HG02970 (cell line): ENCODE measurements around the gene FZD4.
"Not testable (repeated sequence)": the region's sequence is repeated elsewhere in the genome, so short reads cannot be mapped to it uniquely, and the experiment has no call there.

Experiments
- ATAC-seq: cut with Tn5 transposase; IDR thresholded peaks from one replicate; pipeline ENCODE4 v1.9.1; 2021; ENCODE audit warnings: mild to moderate bottlenecking, moderate library complexity, moderate number of reproducible peaks; ENCODE audit not compliant: unreplicated experiment, low FRiP score

FZD4 gene

DNA sequence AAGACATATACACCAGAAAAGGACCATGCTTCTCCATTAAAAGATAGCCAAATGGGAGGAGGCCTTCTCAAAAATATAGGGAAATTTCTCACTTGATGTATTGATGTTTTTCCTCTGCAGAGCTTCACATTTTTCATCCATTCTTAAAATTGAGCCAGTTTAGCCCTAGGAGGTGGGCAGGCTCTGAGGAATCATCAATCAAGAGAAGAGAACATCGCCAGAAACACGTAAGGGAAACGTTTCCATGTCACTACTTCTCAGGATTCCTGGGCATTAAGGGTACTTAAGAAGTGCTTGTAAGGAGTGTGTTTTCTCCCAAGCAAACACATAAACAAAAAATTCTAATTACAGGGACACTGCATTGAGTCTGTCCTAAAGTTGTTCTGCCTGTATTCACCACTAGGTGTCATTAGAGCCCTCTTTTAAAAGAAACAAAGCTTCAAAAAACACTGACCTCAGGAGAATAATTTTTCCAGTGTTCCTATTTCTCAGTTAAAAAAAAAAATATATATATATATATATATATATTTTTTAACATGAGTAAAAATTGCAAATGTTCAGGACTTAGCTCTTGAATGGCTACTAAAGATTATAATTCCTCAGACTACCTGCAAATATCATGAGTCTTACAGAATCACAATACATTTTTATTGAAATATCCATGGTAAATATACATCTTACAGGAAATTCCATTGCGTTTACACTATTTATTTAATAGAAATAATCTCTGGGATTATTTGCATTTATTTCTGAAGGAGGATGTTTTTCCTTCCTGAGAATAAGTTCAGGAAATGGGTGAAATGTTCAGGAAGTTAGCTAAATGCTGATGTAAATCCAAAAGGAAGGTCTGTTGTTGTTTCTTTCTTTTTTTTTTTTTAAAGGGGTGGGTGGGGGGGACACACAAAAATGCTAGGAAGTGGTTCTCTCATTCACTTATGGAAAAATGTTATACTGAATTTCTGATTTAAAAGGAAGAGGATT lies 16.0 kb downstream of the FZD4 start:
- ATAC-seq = no peak

- ATAC-seq = no peak
Observed at GRCh38 chr11:86938203-86938899, 16.8 kb downstream of the FZD4 start.

DNA sequence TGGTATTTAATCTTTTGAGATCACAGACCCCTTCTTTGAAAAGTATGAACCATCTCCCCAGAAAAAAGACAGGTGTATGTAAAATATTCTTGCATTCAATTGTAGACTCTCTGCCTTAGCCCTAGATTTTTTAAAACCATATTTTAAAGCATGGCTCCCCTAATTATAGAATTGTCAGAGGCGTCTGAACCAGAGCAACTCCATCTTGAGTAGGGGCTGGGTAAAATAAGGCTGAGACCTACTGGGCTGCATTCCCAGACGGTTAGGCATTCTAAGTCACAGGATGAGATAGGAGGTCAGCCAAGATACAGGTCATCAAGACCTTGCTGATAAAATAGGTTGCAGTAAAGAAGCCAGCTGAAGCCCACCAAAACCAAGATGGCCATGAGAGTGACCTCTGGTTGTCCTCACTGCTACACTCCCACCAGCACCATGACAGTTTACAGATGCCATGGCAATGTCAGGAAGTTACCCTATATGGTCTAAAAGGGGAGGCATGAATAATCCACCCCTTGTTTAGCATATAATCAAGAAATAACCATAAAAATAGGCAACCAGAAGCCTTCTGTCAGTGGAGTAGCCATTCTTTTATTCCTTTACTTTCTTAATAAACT lies 17.9 kb downstream of the FZD4 start:
- not testable (repeated sequence) for ATAC-seq

GRCh38 chr11:86934926-86935579 lies 20.1 kb downstream of the FZD4 start:
- no peak for ATAC-seq

GRCh38 chr11:86934582-86934900 lies 20.7 kb downstream of the FZD4 start:
- ATAC-seq = no peak

DNA sequence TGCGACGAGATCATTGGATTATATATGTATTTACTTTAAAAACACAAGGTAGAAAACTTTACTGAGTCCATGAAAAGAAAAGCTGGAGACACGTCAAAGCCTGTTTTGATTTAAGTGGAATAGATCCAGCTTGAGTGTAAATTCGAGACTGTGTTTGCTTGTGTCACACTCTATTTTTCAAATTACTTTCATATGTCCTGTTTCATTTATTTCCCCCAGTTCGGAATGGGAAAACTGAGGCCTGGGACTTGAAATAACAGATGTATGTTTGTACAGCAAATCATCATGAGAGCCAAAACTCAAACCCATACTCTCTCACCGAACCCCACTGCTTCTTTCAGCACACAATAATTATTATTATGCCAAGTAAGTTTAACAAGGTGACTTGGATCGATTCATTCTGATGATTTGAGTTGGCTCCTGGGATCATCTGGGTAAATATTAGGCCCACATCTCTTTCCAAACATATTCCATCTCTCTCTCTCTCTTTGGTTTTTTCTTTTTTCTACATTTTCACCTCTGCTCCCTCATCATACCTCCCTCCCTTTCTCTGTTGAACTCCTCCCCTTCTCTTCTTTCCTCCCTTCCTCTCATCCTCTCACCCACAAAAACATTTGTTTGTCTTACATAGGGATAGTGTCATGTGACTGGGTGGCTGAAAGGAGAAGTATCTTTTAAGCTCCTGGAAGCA lies 21.2 kb downstream of the FZD4 start:
- no peak for ATAC-seq

GRCh38 chr11:86932924-86933875 lies 22.0 kb downstream of the FZD4 start:
- no peak for ATAC-seq

GRCh38 chr11:86932259-86932585 lies 23.0 kb downstream of the FZD4 start:
- ATAC-seq = no peak

- ATAC-seq = no peak
Observed at GRCh38 chr11:86931548-86932258, 23.5 kb downstream of the FZD4 start.

GRCh38 chr11:86930957-86931547 lies 24.1 kb downstream of the FZD4 start:
- ATAC-seq = no peak

DNA sequence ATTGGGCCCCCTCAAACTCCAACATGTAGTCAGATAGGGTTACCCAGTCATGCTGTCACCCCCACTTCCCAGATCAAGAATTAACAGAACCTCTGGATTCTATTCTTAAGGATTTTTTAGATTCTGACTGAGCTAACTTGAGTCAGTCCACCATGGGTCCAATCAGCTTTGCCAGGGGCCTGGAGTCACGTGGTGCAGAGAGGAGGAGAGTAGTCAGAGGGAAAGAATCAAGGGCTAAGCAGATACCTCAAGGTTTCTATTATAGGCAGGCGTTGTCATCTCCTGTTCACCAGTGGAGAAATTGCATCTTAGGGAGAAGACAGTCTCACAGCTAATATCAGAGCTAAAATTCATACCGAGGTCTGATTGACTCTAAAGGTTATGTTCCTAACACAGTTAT lies 28.2 kb downstream of the FZD4 start:
- ATAC-seq = no peak

DNA sequence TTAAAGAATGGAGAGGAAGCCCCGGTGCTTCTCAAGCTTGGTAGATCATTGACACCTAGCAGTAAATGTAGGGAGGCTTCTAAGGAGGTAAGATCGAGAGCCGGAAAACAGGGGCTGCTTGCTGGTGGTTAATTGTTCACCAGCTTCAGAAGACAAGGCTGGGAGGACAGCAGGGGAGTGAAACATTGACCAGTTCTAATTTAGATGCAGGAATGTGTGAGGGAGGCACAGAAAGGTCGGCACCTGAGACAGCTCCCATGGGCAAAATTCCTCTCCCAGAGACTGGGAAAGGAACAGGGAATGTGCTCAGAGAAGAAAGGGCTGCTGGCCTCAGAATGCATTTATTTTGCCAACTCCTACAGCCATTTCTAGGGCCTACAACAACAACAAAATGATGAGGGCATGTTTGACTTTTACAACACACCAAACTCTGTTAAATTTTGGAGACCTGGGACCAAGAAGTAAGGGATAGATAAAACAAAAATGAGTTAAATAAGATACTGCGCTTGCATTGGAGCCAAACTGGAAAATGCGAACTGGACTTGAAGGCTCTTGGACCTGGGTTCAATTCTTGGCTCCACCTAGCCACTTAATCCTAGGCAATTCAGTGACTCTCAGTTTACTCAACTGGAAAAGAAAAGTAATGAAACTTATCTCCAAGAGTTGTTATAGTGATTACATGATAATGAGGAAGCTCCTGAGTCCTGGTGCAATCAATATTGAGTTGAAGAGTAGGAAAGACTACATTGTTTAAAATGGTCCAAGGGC lies 31.0 kb downstream of the FZD4 start:
- ATAC-seq = no peak

DNA sequence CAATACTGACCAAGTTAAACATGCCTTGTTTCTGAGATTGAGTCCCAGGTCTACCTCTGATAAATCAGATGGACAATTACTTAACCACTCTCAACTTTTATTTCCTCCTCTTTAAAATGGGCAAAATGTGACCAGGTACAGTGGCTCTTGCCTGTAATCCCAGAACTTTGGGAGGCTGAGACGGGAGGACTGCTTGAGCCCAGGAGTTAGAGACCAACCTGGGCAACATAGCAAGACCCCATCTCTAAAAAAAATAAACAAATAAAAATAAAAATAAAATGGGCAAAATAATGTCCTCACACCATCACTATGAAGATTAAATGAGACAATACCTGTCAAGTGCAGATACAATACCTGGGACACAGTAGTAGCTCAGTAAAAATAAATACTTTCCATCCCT lies 33.0 kb downstream of the FZD4 start:
- ATAC-seq = no peak

GRCh38 chr11:86919557-86920210 lies 35.5 kb downstream of the FZD4 start:
- no peak for ATAC-seq

- ATAC-seq = no peak
Observed at GRCh38 chr11:86918973-86919372, 36.2 kb downstream of the FZD4 start.

- ATAC-seq = no peak
Observed at GRCh38 chr11:86918496-86918895, 36.7 kb downstream of the FZD4 start.

GRCh38 chr11:86917589-86917988 lies 37.6 kb downstream of the FZD4 start:
- ATAC-seq = no peak
